IMR-90 (cell line): Measurements from ENCODE around the gene MAGOH. TPM values are rescaled to one million over a fixed set of nuclear protein-coding genes. Genes with fewer than 3 reads are reported as not detected.
"Not testable (repeated sequence)": the region's sequence is repeated elsewhere in the genome, so short reads cannot be mapped to it uniquely, and the experiment has no call there.

ENCODE experiments used
- ATAC-seq: fragments of 200-7000 bp; cut with Tn5 transposase; 2 replicates; pipeline ENCODE4 v1.9.1; 2020; ENCODE audit warnings: low read depth, mild to moderate bottlenecking, moderate library complexity
- BruUV-seq: library from RNA; stranded (reverse); fragments of 400-500 nt; replicated peaks from 2 replicates; lab custom pipeline; 2021; lab: Mats Ljungman, UMichigan
- CTCF ChIA-PET: fragments of 300-600 bp; formaldehyde crosslinking; extraction: SDS; loops from one replicate; lab custom pipeline; 2021; ENCODE audit warnings: antibody characterized with exemption; lab: Yijun Ruan, JAX
- POLR2A ChIA-PET: fragments of 300-600 bp; sonication (Branson Sonifier 250); formaldehyde crosslinking; loops from one replicate; lab custom pipeline; 2022; ENCODE audit warnings: antibody characterized with exemption; ENCODE audit not compliant: unreplicated experiment; lab: Charles Lee
- DNase-seq: peaks from one replicate; pipeline ENCODE4 v3.0.0; 2013
- H2AFZ ChIP-seq: replicated peaks from 2 replicates; pipeline ENCODE3; 2013; ENCODE audit warnings: low read length, mild to moderate bottlenecking; ENCODE audit not compliant: poor library complexity
- H2AK5ac ChIP-seq: 2 replicates; pipeline ENCODE4 v1.6.1; 2013; ENCODE audit warnings: low read depth, low read length, inconsistent platforms
- H2AK9ac ChIP-seq: replicated peaks from 2 replicates; pipeline ENCODE3; 2013; ENCODE audit warnings: mild to moderate bottlenecking, low read depth, low read length, moderate library complexity; ENCODE audit not compliant: poor library complexity
- H2BK120ac ChIP-seq: 2 replicates; pipeline ENCODE4 v1.6.1; 2013; ENCODE audit warnings: low read depth, low read length, inconsistent platforms
- H2BK15ac ChIP-seq: 3 replicates; pipeline ENCODE4 v1.6.1; 2013; ENCODE audit warnings: low read depth, low read length, inconsistent platforms
- H2BK20ac ChIP-seq: 2 replicates; pipeline ENCODE4 v1.6.1; 2013; ENCODE audit warnings: low read depth, mild to moderate bottlenecking, inconsistent platforms, low read length, moderate library complexity
- H2BK5ac ChIP-seq: 2 replicates; pipeline ENCODE4 v1.6.1; 2013; ENCODE audit warnings: mild to moderate bottlenecking, low read depth, low read length, inconsistent platforms; ENCODE audit not compliant: poor library complexity, severe bottlenecking
- H3K14ac ChIP-seq: replicated peaks from 2 replicates; pipeline ENCODE4 v1.6.1; 2013; ENCODE audit warnings: low read depth, low read length, inconsistent platforms
- H3K18ac ChIP-seq: 2 replicates; pipeline ENCODE4 v1.6.1; 2013; ENCODE audit warnings: low read depth, low read length, control low read depth
- H3K23ac ChIP-seq: 2 replicates; pipeline ENCODE4 v1.6.1; 2013; ENCODE audit warnings: low read depth, low read length, inconsistent platforms
- H3K27ac ChIP-seq: 2 replicates; pipeline ENCODE4 v1.5.1; 2013; ENCODE audit warnings: mild to moderate bottlenecking, control low read depth, low read length; ENCODE audit not compliant: insufficient read depth
- H3K27me3 ChIP-seq: 2 replicates; pipeline ENCODE4 v1.6.1; 2013; ENCODE audit warnings: low read length; ENCODE audit not compliant: control insufficient read depth, insufficient read depth
- H3K36me3 ChIP-seq: 2 replicates; pipeline ENCODE4 v1.6.1; 2013; ENCODE audit warnings: low read length, mixed read lengths; ENCODE audit not compliant: control insufficient read depth, insufficient read depth
- H3K4ac ChIP-seq: 2 replicates; pipeline ENCODE4 v1.6.1; 2013; ENCODE audit warnings: low read depth, low read length, inconsistent platforms
- H3K4me1 ChIP-seq: 2 replicates; pipeline ENCODE4 v1.6.1; 2013; ENCODE audit warnings: low read length, mixed read lengths; ENCODE audit not compliant: control insufficient read depth, insufficient read depth
- H3K4me2 ChIP-seq: 2 replicates; pipeline ENCODE4 v1.6.1; 2013; ENCODE audit warnings: low read depth, mild to moderate bottlenecking, control low read depth, low read length, moderate library complexity
- H3K4me3 ChIP-seq: 2 replicates; pipeline ENCODE4 v1.5.1; 2013; ENCODE audit warnings: low read depth, mild to moderate bottlenecking, control low read depth, low read length, moderate library complexity; ENCODE audit not compliant: insufficient read depth
- H3K56ac ChIP-seq: 2 replicates; pipeline ENCODE4 v1.6.1; 2013; ENCODE audit warnings: low read length, inconsistent platforms; ENCODE audit not compliant: insufficient read depth; ENCODE audit errors: extremely low read depth
- H3K79me1 ChIP-seq, 2 experiments: 2 replicates each; pipeline ENCODE4 v1.6.1; 2013; ENCODE audit warnings: low read length in 2 of 2, inconsistent platforms in 1 of 2, low read depth in 1 of 2
- H3K9ac ChIP-seq: 2 replicates; pipeline ENCODE4 v1.6.1; 2013; ENCODE audit warnings: low read depth, low read length, control low read depth
- H3K9me1 ChIP-seq: 2 replicates; pipeline ENCODE4 v1.6.1; 2013; ENCODE audit warnings: low read length, inconsistent platforms; ENCODE audit not compliant: insufficient read depth
- H3K9me3 ChIP-seq: 2 replicates; pipeline ENCODE4 v1.6.1; 2013; ENCODE audit warnings: low read length; ENCODE audit not compliant: control insufficient read depth, insufficient read depth
- H4K20me1 ChIP-seq: 2 replicates; pipeline ENCODE4 v1.6.1; 2013; ENCODE audit warnings: low read length, inconsistent platforms; ENCODE audit not compliant: insufficient read depth
- H4K5ac ChIP-seq: 2 replicates; pipeline ENCODE4 v1.6.1; 2013; ENCODE audit warnings: mild to moderate bottlenecking, low read depth, low read length, control low read depth
- H4K8ac ChIP-seq, 2 experiments: 2 replicates each; pipeline ENCODE4 v1.6.1; 2013; ENCODE audit warnings: low read depth in 2 of 2, low read length in 2 of 2, control low read depth in 1 of 2, inconsistent platforms in 1 of 2
- H4K91ac ChIP-seq: 2 replicates; pipeline ENCODE4 v1.6.1; 2013; ENCODE audit warnings: low read depth, low read length, inconsistent platforms; ENCODE audit not compliant: insufficient read depth
- CTCF ChIP-seq: conservative IDR thresholded peaks from 2 replicates; pipeline ENCODE4 v1.5.1; 2012; ENCODE audit warnings: mild to moderate bottlenecking, low read depth, low read length, improper control_type of control experiment
- FOS ChIP-seq: fragments of 150-350 bp; IDR thresholded peaks from 2 replicates; pipeline ENCODE4 v1.6.1; 2016; ENCODE audit warnings: low read depth, low read length
- POLR2A ChIP-seq: IDR thresholded peaks from 2 replicates; pipeline ENCODE4 v1.6.1; 2012; ENCODE audit warnings: mild to moderate bottlenecking, low read depth, low read length
- RAD21 ChIP-seq: IDR thresholded peaks from 2 replicates; pipeline ENCODE4 v1.6.1; 2012; ENCODE audit warnings: low read length, improper control_type of control experiment
- WGBS, 2 experiments: methylation state at CpG; one replicate each; pipeline versions ENCODE4 v1.1.5 to v1.1.7; 2013; ENCODE audit warnings: missing lambda C conversion rate in 2 of 2; ENCODE audit not compliant: insufficient read length in 1 of 2; ENCODE audit errors: extremely low coverage in 2 of 2; 5-methylcytosine and 5-hydroxymethylcytosine counted together
- dilution Hi-C: fragments of 300-500 bp; cut with HindIII; formaldehyde crosslinking; loops from one replicate; pipeline ENCODE4 v1.14.3; 2018; ENCODE audit warnings: low sequenced_read_pairs; ENCODE audit not compliant: unreplicated experiment
- in situ Hi-C: fragments of 300-500 bp; cut with MboI; formaldehyde crosslinking; loops from 3 replicates; pipeline ENCODE4 v1.14.3; 2019; ENCODE audit warnings: low sequenced_read_pairs, inconsistent platforms, mixed read lengths
- intact Hi-C: fragments of 100-400 bp; cut with micrococcal nuclease; formaldehyde crosslinking; loops from 2 replicates; pipeline ENCODE4 v1.10.0; 2022
- polyA plus RNA-seq, 3 experiments: library from polyadenylated mRNA; depleted of rRNA; stranded (reverse); fragments of >200 nt; gene quantifications; 2 replicates each; pipeline ENCODE4 v1.2.3, GENCODE V29; 2012; ENCODE audit warnings: low replicate concordance in 1 of 3
- total RNA-seq: library from RNA; depleted of rRNA; stranded (reverse); fragments of >200 nt; gene quantifications from 2 replicates; pipeline ENCODE4 v1.2.3, GENCODE V29; 2012

MAGOH gene
- total and polyA plus RNA-seq, 2 of the 4 experiments (the other 2 are of a cell fraction): 3.8 to 26.3 TPM

DNA sequence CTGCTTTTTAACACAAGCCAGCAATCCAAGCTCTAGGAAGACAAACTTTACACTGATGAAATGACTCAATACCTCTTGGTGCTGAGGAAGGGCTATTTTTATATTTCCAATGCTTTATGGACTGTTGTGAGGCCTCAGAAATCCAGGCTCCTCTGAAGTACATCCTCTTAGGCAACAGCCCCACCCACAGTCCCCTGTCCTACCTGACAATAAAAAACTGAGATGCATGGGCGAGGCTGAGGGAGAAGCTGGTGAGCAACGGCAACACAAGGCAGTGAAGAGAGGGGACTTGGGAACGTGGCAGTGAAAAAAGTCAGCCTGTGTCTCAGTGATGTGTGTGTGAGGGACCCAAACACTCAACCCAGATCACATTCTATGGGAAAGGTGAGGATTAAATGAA lies 51.8 kb downstream of the MAGOH start:
- no peak for ATAC-seq
- intact Hi-C loops (loop anchor here (5.0 to 10.0 kb wide), 3 partner anchors 169 to 344 kb away; partner anchors contain the start of genes ECHDC2, SCP2 and ZYG11A), dilution Hi-C loops (no loop called here), in situ Hi-C loops (loop anchor here (10.0 kb wide), 2 partner anchors 282 to 482 kb away; no protein-coding TSS in a partner anchor)
- no peak overlapping the region for H3K18ac ChIP-seq
- H3K79me1 ChIP-seq: peaks cover 0 to 5% of the 10 kb centered on the region in 2 experiments; a peak in 2 of 4 replicates
- peak overlapping the region; percentile 55 for H3K14ac ChIP-seq
- H4K8ac ChIP-seq: peak overlapping the region in 1 of 2 experiments; percentile 29; a peak in 2 of 4 replicates
- CTCF ChIA-PET: interaction anchor here (0.6 to 1.5 kb wide), 4 partner anchors 10 to 485 kb away, joined by 3 to 6 read pairs (median 4); no protein-coding TSS in a partner anchor
- WGBS, 2 experiments: no CpG with 5 or more reads among the region's 3 CpGs
- TF ChIP-seq CTCF (no peak), FOS (no peak), POLR2A (no peak), RAD21 (no peak)
- H2AK5ac ChIP-seq: peak overlapping the region; percentile 84
- H3K9me1 ChIP-seq: peaks cover 34% of the 10 kb centered on the region
- H4K91ac ChIP-seq: peak overlapping the region; percentile 76
- peak overlapping the region; percentile 59; the same call in 2 of the 3 replicates for H2BK15ac ChIP-seq
- H3K36me3 ChIP-seq: no peaks in the 10 kb centered on the region
- peak overlapping the region; percentile 26; the same call in 1 of the 2 replicates for H4K5ac ChIP-seq
- no peaks in the 10 kb centered on the region for H4K20me1 ChIP-seq
- peak overlapping the region; percentile 80 for H3K4ac ChIP-seq
- peak overlapping the region; percentile 44 for H2AK9ac ChIP-seq
- H3K4me3 ChIP-seq: no peak overlapping the region
- H2BK20ac ChIP-seq: peak overlapping the region; percentile 83
- no peak for DNase-seq
- no TSS peak for BruUV-seq
- H3K4me1 ChIP-seq: peaks cover 41% of the 10 kb centered on the region
- no peak overlapping the region for H3K9ac ChIP-seq
- peak overlapping the region; percentile 34 for H2AFZ ChIP-seq
- no peaks in the 10 kb centered on the region for H3K9me3 ChIP-seq
- H2BK120ac ChIP-seq: peak overlapping the region; percentile 83
- H3K23ac ChIP-seq: no peak overlapping the region
- H2BK5ac ChIP-seq: peak overlapping the region; percentile 26
- no peak overlapping the region for H3K56ac ChIP-seq
- no peak overlapping the region for H3K27ac ChIP-seq
- H3K27me3 ChIP-seq: no peaks in the 10 kb centered on the region
- no peak overlapping the region for H3K4me2 ChIP-seq
- POLR2A ChIA-PET: no interaction called here

- in situ Hi-C loops: loop anchor here (10.0 kb wide), 2 partner anchors 281 to 481 kb away; no protein-coding TSS in a partner anchor
Measured at GRCh38 chr1:53185955-53186297, 52.4 kb downstream of the MAGOH start.

More at GRCh38 chr1:53185955-53186297, 52.4 kb downstream of the MAGOH start:
- H3K56ac ChIP-seq, ATAC-seq, H2BK5ac ChIP-seq, DNase-seq, H3K79me1 ChIP-seq, H4K20me1 ChIP-seq, H2AK9ac ChIP-seq, H3K9ac ChIP-seq, H3K27ac ChIP-seq, POLR2A ChIA-PET, dilution Hi-C loops, BruUV-seq, H3K4me3 ChIP-seq, H3K36me3 ChIP-seq, H2AFZ ChIP-seq, H4K5ac ChIP-seq, H3K9me3 ChIP-seq, H3K4me2 ChIP-seq, H3K27me3 ChIP-seq: not testable (repeated sequence)
- Histone ChIP-seq H3K18ac (peak overlapping the region; percentile 31; the same call in 1 of the 2 replicates), H3K14ac (peak overlapping the region; percentile 55; the same call in 1 of the 2 replicates), H3K9me1 (peaks cover 40% of the 10 kb centered on the region), H3K23ac (peak overlapping the region; percentile 77; the same call in 1 of the 2 replicates), H3K4ac (peak overlapping the region; percentile 80), H2AK5ac (peak overlapping the region; percentile 84; the same call in 1 of the 2 replicates), H2BK20ac (peak overlapping the region; percentile 83), H2BK15ac (peak overlapping the region; percentile 59; the same call in 2 of the 3 replicates), H3K4me1 (peaks cover 44% of the 10 kb centered on the region), H4K8ac (peak overlapping the region in 1 of 2 experiments; percentile 39; a peak in 2 of 4 replicates), H2BK120ac (peak overlapping the region; percentile 83), H4K91ac (peak overlapping the region; percentile 76)
- no CpG with 5 or more reads among the region's 2 CpGs for WGBS, 2 experiments
- CTCF ChIA-PET: interaction anchor here (1.4 to 1.5 kb wide), 2 partner anchors 10 to 63 kb away, joined by 3 to 4 read pairs; no protein-coding TSS in a partner anchor
- intact Hi-C loops: loop anchor here (5.0 to 10.0 kb wide), 3 partner anchors 169 to 344 kb away; partner anchors contain the start of genes ECHDC2, SCP2 and ZYG11A
